CD4-positive, alpha-beta T cell treated with Interleukin-10 for 1 hour (primary cell): Measurements from ENCODE around the gene PJA2.

ENCODE experiments used
- DNase-seq: peaks from one replicate; pipeline ENCODE4 v3.0.0-alpha.2; 2020

The PJA2 gene

GRCh38 chr5:109407913-109408312 is 1.9 kb downstream of the PJA2 start:
- DNase-seq, result no peak

- no peak for DNase-seq
Observed at GRCh38 chr5:109406719-109407118, 3.1 kb downstream of the PJA2 start.

- no peak for DNase-seq
Observed at GRCh38 chr5:109404428-109404960, 5.3 kb downstream of the PJA2 start.

DNA sequence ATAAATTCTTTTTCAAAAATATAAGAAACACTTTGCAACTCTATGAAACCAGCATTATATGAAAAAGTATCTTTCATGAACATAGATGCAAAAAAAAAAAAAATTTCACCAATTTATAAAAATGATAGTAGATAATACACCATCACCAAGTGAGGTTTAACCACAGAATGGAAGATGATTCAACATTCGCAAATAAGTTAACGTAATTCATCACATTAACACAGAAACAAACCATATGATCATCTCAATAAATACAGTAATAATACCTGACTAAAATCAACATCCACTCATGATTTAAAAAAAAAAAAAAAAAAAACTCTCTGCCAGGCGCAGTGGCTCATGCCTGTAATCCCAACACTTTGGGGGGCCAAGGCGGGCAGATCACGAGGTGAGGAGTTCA is 6.3 kb downstream of the PJA2 start:
- no peak for DNase-seq

DNA sequence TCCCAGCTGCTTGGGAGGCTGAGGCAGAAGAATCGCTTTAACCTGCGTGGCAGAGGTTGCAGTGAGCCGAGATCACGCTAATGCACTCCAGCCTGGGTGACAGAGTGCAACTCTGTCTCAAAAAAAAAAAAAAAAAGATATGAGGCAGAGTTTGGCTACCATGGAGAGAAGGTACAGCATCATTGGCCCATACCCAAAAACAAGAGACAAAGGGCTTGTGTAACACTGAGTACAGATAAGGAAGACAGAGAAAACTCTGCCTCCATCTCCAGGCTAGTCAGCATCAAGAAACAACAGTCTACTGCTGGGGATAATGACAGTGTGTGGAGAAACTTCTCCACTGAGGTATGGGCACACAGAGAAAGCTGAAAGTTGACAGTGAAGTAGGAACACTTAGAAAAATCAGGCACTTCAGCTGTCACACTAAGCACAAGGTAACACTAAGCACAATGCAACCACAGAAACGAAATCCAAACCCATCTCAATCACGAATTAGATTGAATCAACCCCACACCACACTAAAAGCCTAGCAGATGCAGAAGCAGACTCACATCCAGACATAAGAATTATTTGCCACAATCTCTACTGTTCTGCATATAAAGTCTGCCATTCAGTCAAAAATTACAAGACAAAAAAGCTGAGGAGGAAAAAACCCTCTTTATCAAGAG is 10.5 kb downstream of the PJA2 start:
- DNase-seq, result no peak

DNA sequence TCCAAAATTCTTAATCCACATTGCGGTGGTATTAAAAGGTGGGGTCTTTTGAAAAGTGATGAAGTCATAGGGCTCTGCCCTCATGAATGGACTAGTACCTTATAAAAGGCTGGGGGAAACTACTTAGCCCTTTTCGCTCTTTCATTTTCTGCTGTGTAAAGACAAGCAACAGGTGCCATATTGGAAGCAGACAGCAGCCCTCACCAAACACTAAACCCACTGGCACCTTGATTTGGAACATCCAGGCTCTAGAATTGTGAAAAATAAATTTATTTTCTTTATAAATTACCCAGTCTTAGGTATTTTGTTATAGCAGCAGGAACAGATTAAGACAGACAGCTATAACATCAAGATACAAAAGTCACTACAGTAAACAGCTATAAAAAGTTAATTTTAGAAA is 12.8 kb downstream of the PJA2 start:
- no peak for DNase-seq

GRCh38 chr5:109394806-109395205 is 15.0 kb downstream of the PJA2 start:
- DNase-seq, result no peak

- no peak for DNase-seq
Observed at GRCh38 chr5:109390188-109390587, 19.6 kb downstream of the PJA2 start.

DNA sequence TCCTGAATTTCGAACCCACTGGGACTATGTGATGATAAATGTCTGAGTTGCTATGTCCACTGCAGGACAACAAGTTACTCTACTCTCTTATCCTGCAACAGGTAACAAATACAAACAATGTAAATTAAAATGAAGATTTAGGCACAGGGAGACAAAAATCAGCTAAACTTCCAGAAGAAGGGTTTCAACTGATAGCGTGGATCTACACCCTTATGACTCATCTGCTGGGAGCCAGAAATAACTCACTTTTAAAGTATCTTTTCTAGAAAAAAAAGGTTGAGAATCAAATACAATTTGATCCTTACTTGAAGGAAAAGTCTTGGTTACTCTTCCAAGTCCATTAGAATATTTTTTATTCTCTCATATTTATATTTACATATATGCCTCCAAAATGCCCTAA is 21.4 kb downstream of the PJA2 start:
- no peak for DNase-seq

GRCh38 chr5:109387408-109387974 is 22.3 kb downstream of the PJA2 start:
- no peak for DNase-seq

DNA sequence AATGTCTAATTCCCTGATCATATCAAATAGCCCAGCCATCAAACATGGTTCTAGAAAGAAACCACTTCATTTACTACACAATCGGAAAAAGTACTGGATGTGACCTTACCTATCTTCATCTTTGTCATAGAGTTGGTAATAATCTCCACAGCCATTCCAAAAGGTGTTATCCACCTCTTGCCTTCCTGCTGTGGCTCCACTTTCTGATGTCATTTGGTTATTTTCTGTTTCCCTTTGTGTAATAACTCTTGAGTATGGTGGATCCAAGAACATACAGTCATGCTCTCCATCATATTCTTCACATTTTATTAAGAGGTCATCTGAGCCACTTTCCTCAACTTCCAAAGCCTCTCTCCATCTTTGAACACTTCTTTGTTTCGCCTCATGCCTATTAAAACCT is 31.7 kb downstream of the PJA2 start:
- DNase-seq, result no peak

DNA sequence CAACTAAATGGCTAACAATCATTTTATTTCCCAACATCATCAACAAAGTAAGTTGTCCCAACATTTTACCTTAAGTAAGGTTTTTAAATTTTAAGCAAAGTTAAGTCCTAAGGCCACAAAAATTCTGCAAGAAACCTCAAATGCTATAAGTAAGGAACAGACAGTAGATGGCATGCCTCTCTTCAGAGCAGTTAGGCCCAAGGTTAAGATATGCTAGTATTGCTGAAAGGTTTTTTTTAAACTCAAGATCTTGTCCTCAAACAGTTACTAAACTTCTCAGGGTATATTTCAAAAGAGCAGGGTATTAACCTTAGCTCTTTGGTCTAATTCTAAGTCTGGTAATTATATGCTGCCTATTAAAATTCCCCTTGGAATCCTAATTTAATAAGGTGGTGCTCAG is 35.1 kb downstream of the PJA2 start:
- DNase-seq, result peak; percentile 16

DNA sequence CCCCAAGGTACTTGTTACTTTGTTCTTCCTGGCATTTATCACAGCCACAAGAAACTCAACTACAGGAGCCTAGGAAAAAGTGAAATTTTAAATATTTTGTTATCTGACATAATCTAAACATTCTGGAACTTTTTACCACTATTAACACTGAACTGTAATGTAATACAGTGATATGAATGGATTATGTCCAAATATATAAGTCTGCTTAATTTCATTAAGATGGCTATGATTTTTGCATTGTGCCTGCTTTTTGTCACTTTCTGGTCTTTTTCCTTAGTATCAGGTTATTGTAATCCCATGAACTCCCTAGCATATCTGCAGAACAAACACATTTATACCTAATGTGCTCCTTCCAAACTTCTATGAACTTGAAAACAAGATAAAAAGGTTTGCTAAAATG is 35.8 kb downstream of the PJA2 start:
- DNase-seq, result no peak

DNA sequence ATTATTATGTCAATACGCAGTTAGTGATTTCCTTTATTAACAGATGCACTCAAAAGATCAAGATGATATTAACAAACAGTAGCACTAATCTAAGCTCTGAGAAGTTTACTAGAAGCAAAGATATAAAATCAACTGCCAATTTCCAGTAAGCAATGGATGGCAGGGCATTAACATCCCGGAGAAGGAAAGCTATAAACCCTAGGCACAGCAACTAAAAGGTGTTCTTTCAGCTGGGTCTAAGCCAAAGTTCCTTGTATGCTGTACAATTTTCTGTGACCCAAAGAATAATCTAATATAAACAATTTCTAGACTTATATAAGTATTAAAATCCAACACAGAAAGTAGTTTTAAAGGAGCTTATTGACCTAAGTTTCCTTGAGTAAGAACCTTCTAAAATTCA is 39.4 kb downstream of the PJA2 start:
- no peak for DNase-seq

GRCh38 chr5:109365653-109366052 is 44.1 kb downstream of the PJA2 start:
- DNase-seq, result no peak

DNA sequence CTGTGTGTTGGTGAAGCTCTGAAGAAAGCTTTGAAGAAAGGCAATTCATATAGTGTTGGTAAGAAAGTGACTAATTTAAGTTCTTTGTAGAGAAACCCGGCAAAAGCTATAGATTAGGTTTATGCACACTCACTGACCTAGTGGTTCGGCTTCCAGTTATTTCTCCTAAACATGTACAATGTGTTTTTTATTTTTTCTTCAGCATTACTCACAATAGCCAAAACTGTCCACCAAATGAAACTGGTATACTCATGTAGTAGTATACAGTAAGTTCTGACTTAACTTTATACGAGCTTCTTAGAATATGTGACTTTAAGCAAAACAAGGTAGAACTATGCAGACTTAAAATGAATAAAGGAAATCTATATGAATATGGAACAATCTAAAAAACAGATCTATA is 44.8 kb downstream of the PJA2 start:
- DNase-seq, result no peak

GRCh38 chr5:109359642-109360041 is 50.1 kb downstream of the PJA2 start:
- no peak for DNase-seq

GRCh38 chr5:109357807-109358206 is 52.0 kb downstream of the PJA2 start:
- no peak for DNase-seq

DNA sequence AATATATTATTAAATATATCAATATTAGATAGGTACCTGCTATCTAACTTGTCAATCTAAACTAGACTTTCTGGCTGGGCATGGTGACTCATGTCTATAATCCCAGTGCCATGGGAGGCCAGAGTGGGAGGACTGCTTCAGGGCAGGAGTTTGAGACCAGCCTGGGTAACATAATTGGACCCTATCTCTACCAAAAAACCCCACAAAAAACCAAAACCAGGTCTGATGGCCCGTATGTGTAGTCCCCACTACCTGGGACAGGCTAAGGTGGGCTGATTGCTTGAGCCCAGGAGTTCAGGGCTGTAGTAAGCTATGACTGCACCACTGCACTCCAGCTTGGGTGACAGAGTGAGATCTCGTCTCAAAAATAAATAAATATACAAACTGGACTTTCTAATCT is 55.0 kb downstream of the PJA2 start:
- DNase-seq, result no peak

DNA sequence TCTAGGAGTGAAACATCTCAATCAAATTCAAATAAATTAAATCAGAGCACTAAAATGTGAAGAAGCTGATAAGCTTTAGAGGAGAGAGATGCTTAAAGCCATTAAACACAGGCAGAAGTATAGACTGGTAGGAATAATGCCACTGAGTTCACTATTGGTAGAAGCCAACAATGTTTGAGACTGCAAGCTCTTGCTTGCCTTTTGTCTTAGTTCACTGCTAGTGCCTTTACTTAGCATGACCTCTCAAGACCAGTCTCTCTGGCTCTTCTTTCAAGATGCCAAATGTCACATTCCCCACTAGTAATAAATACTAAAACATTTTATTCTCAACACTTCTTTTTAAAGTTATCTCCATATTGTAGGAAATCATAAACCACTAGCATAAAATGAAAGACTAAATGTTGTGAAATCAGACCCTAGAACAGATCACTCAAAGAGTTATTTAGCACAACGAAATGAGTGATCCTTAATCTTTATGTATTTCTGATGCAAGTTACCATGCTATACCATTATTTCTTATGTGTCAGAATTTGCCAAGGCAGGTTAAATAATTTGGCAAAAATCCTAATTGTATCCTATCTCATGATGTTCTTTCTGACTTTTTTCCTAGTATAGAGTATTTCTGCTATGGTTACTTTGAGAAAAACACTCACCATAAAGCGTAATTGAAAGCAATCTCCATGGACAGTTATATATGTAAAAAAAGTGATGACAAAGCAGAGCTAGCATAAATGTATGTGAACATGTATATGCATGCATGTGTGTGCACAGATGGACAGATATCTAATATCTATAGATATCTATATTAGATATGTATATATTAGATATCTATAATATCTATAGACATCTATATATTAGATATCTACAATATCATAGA is 57.5 kb downstream of the PJA2 start:
- DNase-seq, result no peak

DNA sequence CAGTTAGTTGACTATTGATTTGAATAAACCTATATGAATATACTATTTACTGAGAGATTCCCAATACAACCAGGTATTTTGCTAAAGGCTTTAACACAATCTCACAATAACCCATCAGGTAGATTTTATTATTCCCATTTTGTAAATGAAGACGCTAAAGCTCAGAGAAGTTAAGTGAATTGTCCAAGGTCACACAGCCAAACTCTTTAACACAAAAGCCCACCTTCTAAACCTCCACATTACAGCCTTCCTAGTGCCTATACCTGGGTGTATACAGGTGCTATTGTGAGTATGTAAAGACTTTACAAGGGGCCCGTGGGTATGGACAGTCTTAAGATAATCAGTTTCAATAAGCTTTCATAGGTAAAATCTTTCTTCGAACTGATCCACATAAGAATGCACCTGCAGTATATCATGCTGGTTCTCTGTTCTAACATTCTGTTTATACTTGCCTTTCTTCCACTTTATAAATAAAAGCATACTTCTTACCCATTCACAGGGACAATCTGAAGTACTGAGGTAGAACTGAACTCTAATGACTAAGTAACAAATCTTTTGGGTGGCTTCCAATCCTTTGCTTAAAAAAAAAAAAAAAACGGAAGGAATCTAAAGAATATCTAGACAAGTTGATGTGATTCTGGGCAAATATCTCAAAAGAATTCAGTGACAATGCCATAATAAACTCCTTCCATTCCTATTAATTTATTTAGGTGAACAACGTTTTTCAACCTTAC is 59.1 kb downstream of the PJA2 start:
- no peak for DNase-seq

GRCh38 chr5:109349388-109349787 is 60.4 kb downstream of the PJA2 start:
- no peak for DNase-seq

DNA sequence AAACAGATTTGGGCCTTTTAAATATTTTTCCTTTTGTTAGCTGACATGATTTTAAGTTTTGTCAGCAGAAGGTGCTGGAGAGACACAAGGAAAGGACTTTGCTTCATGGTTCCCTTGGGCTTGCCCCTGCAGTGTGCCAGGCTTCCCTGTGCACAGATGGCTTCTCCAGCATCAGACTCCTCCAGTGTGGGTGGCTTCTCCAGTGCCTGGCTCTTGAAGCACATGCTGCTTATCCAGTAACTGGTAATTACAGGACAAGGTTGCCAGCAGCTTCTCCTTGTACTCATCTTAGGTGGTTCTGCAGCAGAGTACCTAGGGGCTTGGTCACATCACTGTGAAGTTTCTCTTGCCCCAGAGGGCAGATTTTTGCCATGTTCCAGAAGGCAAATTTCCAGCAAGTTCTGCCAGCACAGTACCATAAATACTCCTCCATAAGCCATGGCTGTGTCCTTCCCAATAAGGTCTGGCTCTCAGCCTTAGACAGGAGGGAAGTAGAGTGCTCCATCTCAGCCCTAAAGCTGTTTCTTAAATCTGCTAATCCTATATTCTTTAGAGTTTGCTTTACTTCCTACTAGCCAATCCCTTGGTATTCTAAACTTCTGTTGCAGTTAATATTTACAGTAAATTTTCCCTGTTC is 62.4 kb downstream of the PJA2 start:
- DNase-seq, result no peak
